H9 (cell line): Measurements from ENCODE around the gene SRF. TPM values are rescaled to one million over a fixed set of nuclear protein-coding genes. Genes with fewer than 3 reads are reported as not detected.

Source experiments
- DNase-seq: peaks from one replicate; pipeline ENCODE4 v3.0.0-alpha.2; 2017
- H2AFZ ChIP-seq: one replicate; pipeline ENCODE4 v1.6.1; 2013; ENCODE audit warnings: mild to moderate bottlenecking, low read length, control low read depth, moderate library complexity
- H2AK5ac ChIP-seq: 2 replicates; pipeline ENCODE4 v1.6.1; 2013; ENCODE audit warnings: low read length, control low read depth, mixed read lengths; ENCODE audit not compliant: insufficient read length
- H2BK120ac ChIP-seq: one replicate; pipeline ENCODE4 v1.6.1; 2013; ENCODE audit warnings: low read depth, mild to moderate bottlenecking, low read length, control low read depth, inconsistent platforms; ENCODE audit not compliant: poor library complexity, severe bottlenecking
- H2BK12ac ChIP-seq: 2 replicates; pipeline ENCODE4 v1.6.1; 2013; ENCODE audit warnings: low read length, control low read depth, mixed read lengths, low read depth; ENCODE audit not compliant: insufficient read length
- H2BK15ac ChIP-seq: 2 replicates; pipeline ENCODE4 v1.6.1; 2013; ENCODE audit warnings: low read depth, low read length, control low read depth
- H2BK20ac ChIP-seq: one replicate; pipeline ENCODE4 v1.6.1; 2013; ENCODE audit warnings: low read depth, mild to moderate bottlenecking, low read length, control low read depth, inconsistent platforms; ENCODE audit not compliant: poor library complexity, severe bottlenecking
- H2BK5ac ChIP-seq: 2 replicates; pipeline ENCODE4 v1.6.1; 2013; ENCODE audit warnings: low read length, control low read depth, mixed read lengths; ENCODE audit not compliant: insufficient read length
- H3K14ac ChIP-seq: 2 replicates; pipeline ENCODE4 v1.6.1; 2013; ENCODE audit warnings: low read length, control low read depth; ENCODE audit not compliant: insufficient read depth
- H3K18ac ChIP-seq: 2 replicates; pipeline ENCODE4 v1.6.1; 2013; ENCODE audit warnings: low read depth, mild to moderate bottlenecking, mixed read lengths, low read length, control low read depth; ENCODE audit not compliant: insufficient read length
- H3K23ac ChIP-seq: 2 replicates; pipeline ENCODE4 v1.6.1; 2013; ENCODE audit warnings: low read length, control low read depth, mixed read lengths, low read depth; ENCODE audit not compliant: insufficient read length
- H3K23me2 ChIP-seq: 2 replicates; pipeline ENCODE4 v1.6.1; 2013; ENCODE audit warnings: low read depth, mild to moderate bottlenecking, mixed read lengths, low read length, control low read depth; ENCODE audit not compliant: insufficient read length, poor library complexity, severe bottlenecking
- H3K27ac ChIP-seq: 2 replicates; pipeline ENCODE4 v1.5.1; 2013; ENCODE audit warnings: low read length, control low read depth, mixed read lengths, low read depth; ENCODE audit not compliant: insufficient read length
- H3K27me3 ChIP-seq: 2 replicates; pipeline ENCODE4 v1.6.1; 2013; ENCODE audit warnings: low read length, control low read depth, inconsistent platforms; ENCODE audit not compliant: insufficient read depth
- H3K4ac ChIP-seq: 2 replicates; pipeline ENCODE4 v1.6.1; 2013; ENCODE audit warnings: low read depth, mild to moderate bottlenecking, control low read depth, inconsistent platforms, low read length, moderate library complexity
- H3K4me1 ChIP-seq: 2 replicates; pipeline ENCODE4 v1.6.1; 2013; ENCODE audit warnings: low read length, control low read depth, inconsistent platforms; ENCODE audit not compliant: insufficient read depth
- H3K4me2 ChIP-seq: 2 replicates; pipeline ENCODE4 v1.6.1; 2013; ENCODE audit warnings: low read length, control low read depth, mixed read lengths; ENCODE audit not compliant: insufficient read length, insufficient read depth
- H3K56ac ChIP-seq: 2 replicates; pipeline ENCODE4 v1.6.1; 2013; ENCODE audit warnings: low read depth, mild to moderate bottlenecking, mixed read lengths, low read length, control low read depth; ENCODE audit not compliant: insufficient read length
- H3K79me1 ChIP-seq: 2 replicates; pipeline ENCODE4 v1.6.1; 2013; ENCODE audit warnings: low read depth, mild to moderate bottlenecking, moderate library complexity, low read length, control low read depth, inconsistent platforms; ENCODE audit not compliant: insufficient read depth, poor library complexity, severe bottlenecking
- H3K79me2 ChIP-seq: 2 replicates; pipeline ENCODE4 v1.6.1; 2013; ENCODE audit warnings: low read length, control low read depth, inconsistent platforms; ENCODE audit not compliant: insufficient read depth
- H3K9ac ChIP-seq: 2 replicates; pipeline ENCODE4 v1.6.1; 2013; ENCODE audit warnings: low read length, control low read depth, mixed read lengths; ENCODE audit not compliant: insufficient read length; ENCODE audit errors: extremely low read depth
- H3K9me3 ChIP-seq: one replicate; pipeline ENCODE4 v1.6.1; 2013; ENCODE audit warnings: low read depth, low read length, inconsistent platforms; ENCODE audit not compliant: control insufficient read depth
- H3T11ph ChIP-seq: one replicate; pipeline ENCODE4 v1.6.1; 2013; ENCODE audit warnings: mild to moderate bottlenecking, low read length, control low read depth, inconsistent platforms
- H4K20me1 ChIP-seq: one replicate; pipeline ENCODE4 v1.6.1; 2013; ENCODE audit not compliant: control insufficient read depth, insufficient read length, insufficient read depth
- H4K5ac ChIP-seq: 2 replicates; pipeline ENCODE4 v1.6.1; 2013; ENCODE audit warnings: low read depth, mild to moderate bottlenecking, mixed read lengths, low read length, control low read depth; ENCODE audit not compliant: insufficient read length
- H4K8ac ChIP-seq: replicated peaks from 2 replicates; pipeline ENCODE4 v1.6.1; 2013; ENCODE audit warnings: low read length, control low read depth, mixed read lengths, low read depth; ENCODE audit not compliant: insufficient read length
- H4K91ac ChIP-seq: 2 replicates; pipeline ENCODE4 v1.6.1; 2013; ENCODE audit warnings: low read depth, mild to moderate bottlenecking, moderate library complexity, mixed read lengths, low read length, control low read depth; ENCODE audit not compliant: insufficient read length
- H3K27ac Mint-ChIP-seq, 3 experiments: 2 replicates in 2 of 3; 3 replicates in 1 of 3; pipeline ENCODE4 v1.8.0; 2020 to 2021; ENCODE audit warnings: mixed read lengths in 3 of 3, mild to moderate bottlenecking in 1 of 3, moderate library complexity in 1 of 3
- H3K27me3 Mint-ChIP-seq: 2 replicates; pipeline ENCODE4 v1.8.0; 2021; ENCODE audit warnings: low read depth, mild to moderate bottlenecking, moderate library complexity, mixed read lengths
- H3K36me3 Mint-ChIP-seq, 3 experiments: 2 replicates in 2 of 3; 3 replicates in 1 of 3; pipeline ENCODE4 v1.8.0; 2020 to 2021; ENCODE audit warnings: low read depth in 3 of 3, mixed read lengths in 3 of 3; ENCODE audit not compliant: insufficient read depth in 1 of 3
- H3K4me1 Mint-ChIP-seq, 2 experiments: 2 replicates each; pipeline ENCODE4 v1.8.0; 2020; ENCODE audit warnings: mixed read lengths in 2 of 2
- H3K4me3 Mint-ChIP-seq, 2 experiments: 2 replicates in 1 of 2; 3 replicates in 1 of 2; pipeline ENCODE4 v1.8.0; 2020 to 2021; ENCODE audit warnings: mild to moderate bottlenecking in 2 of 2, mixed read lengths in 2 of 2, moderate library complexity in 1 of 2
- H3K9me3 Mint-ChIP-seq, 2 experiments: 2 replicates in 1 of 2; 3 replicates in 1 of 2; pipeline ENCODE4 v1.8.0; 2020; ENCODE audit warnings: mild to moderate bottlenecking in 2 of 2, mixed read lengths in 2 of 2, moderate library complexity in 1 of 2
- WGBS: extraction: QIAGEN DNeasy Blood & Tissue Kit; methylation state at CpG from one replicate; pipeline ENCODE4 v1.1.7; 2013; ENCODE audit warnings: missing lambda C conversion rate, low lambda C conversion rate, mixed read lengths; ENCODE audit not compliant: insufficient read length; ENCODE audit errors: extremely low coverage; 5-methylcytosine and 5-hydroxymethylcytosine counted together
- total RNA-seq: library from RNA; stranded (reverse); gene quantifications from 2 replicates; pipeline ENCODE4 v1.2.1, GENCODE V29; 2021
- TF ChIP-seq, protein P1 (sequence below): fragments of 200-600 bp; sonication (generic); conservative IDR thresholded peaks from 3 replicates; pipeline ENCODE4 v1.8.0; 2021; ENCODE audit warnings: antibody characterized with exemption, mild to moderate bottlenecking

SRF gene
- total RNA-seq, 1 experiment from 2014 or later, result 57.5 TPM

DNA sequence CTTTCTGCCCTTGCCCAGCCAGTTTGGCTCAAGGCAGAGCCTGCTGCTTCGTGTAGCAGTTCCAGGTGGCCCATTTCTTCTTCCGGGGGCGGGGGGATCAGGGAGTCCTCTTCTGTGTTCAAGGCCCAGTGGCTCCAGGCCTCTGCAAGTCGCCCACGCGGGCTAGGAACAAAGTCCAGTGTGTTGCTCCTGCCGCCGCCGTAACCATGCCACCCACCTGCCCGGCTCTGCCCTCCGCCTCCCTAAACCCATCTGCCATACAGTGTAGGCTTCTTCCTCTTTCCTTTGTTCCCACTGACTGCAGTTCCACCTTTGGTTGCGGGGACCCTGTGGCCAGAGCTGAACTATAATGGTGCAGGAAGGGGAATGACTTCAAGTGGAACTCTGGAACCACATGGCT lies 43.9 kb upstream of the SRF start:
- H3K27ac ChIP-seq, result no peak overlapping the region
- H4K91ac ChIP-seq, result no peak overlapping the region
- H3K4me2 ChIP-seq, result no peak overlapping the region
- no peak overlapping the region for H2AFZ ChIP-seq
- H3K4me3 Mint-ChIP-seq, result no peak overlapping the region
- TF ChIP-seq, protein P1, sequence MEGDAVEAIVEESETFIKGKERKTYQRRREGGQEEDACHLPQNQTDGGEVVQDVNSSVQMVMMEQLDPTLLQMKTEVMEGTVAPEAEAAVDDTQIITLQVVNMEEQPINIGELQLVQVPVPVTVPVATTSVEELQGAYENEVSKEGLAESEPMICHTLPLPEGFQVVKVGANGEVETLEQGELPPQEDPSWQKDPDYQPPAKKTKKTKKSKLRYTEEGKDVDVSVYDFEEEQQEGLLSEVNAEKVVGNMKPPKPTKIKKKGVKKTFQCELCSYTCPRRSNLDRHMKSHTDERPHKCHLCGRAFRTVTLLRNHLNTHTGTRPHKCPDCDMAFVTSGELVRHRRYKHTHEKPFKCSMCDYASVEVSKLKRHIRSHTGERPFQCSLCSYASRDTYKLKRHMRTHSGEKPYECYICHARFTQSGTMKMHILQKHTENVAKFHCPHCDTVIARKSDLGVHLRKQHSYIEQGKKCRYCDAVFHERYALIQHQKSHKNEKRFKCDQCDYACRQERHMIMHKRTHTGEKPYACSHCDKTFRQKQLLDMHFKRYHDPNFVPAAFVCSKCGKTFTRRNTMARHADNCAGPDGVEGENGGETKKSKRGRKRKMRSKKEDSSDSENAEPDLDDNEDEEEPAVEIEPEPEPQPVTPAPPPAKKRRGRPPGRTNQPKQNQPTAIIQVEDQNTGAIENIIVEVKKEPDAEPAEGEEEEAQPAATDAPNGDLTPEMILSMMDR, result no peak
- H4K20me1 ChIP-seq, result no peaks in the 10 kb centered on the region
- no peak overlapping the region for H2BK120ac ChIP-seq
- no peaks in the 10 kb centered on the region for H3K27me3 ChIP-seq
- no peaks in the 10 kb centered on the region for H3K23me2 ChIP-seq
- no peak overlapping the region for H3K9ac ChIP-seq
- no peaks in the 10 kb centered on the region for H3K4me1 ChIP-seq
- H2AK5ac ChIP-seq, result no peak overlapping the region
- WGBS, result no CpG with 5 or more reads among the region's 12 CpGs
- H2BK5ac ChIP-seq, result no peak overlapping the region
- H3T11ph ChIP-seq, result no peak overlapping the region
- no peaks in the 10 kb centered on the region for H3K27me3 Mint-ChIP-seq
- H3K9me3 ChIP-seq, result no peaks in the 10 kb centered on the region
- H2BK12ac ChIP-seq, result no peak overlapping the region
- no peak overlapping the region for H2BK15ac ChIP-seq
- no peak overlapping the region for H3K23ac ChIP-seq
- H2BK20ac ChIP-seq, result no peak overlapping the region
- no peak overlapping the region for H4K5ac ChIP-seq
- no peak for DNase-seq
- H3K36me3 Mint-ChIP-seq, result peaks cover 6 to 23% (median 18%) of the 10 kb centered on the region in 3 experiments; a peak in 6 of 7 replicates
- no peak overlapping the region for H3K56ac ChIP-seq
- H3K14ac ChIP-seq, result no peak overlapping the region
- peaks cover 36 to 48% of the 10 kb centered on the region in 2 experiments for H3K4me1 Mint-ChIP-seq
- no peaks in the 10 kb centered on the region for H3K79me1 ChIP-seq
- no peaks in the 10 kb centered on the region for H3K9me3 Mint-ChIP-seq
- no peak overlapping the region for H4K8ac ChIP-seq
- peak overlapping the region in 2 of 3 experiments; percentile 44 to 85; a peak in 1 of 7 replicates for H3K27ac Mint-ChIP-seq
- H3K79me2 ChIP-seq, result peaks cover 3% of the 10 kb centered on the region; the same call in 1 of the 2 replicates
- H3K18ac ChIP-seq, result no peak overlapping the region
- H3K4ac ChIP-seq, result no peak overlapping the region
